HG03103 (cell line): ENCODE results near the gene SYT2.
"Not testable (repeated sequence)": the region's sequence is repeated elsewhere in the genome, so short reads cannot be mapped to it uniquely, and the experiment has no call there.

ENCODE experiments used
- ATAC-seq: cut with Tn5 transposase; IDR thresholded peaks from one replicate; pipeline ENCODE4 v1.9.1; 2021; ENCODE audit warnings: low read depth; ENCODE audit not compliant: unreplicated experiment

SYT2 gene

GRCh38 chr1:202600432-202601041 is 109.7 kb downstream of the SYT2 start:
- no peak for ATAC-seq

GRCh38 chr1:202599669-202600431 is 110.4 kb downstream of the SYT2 start:
- no peak for ATAC-seq

GRCh38 chr1:202597090-202597761 is 113.0 kb downstream of the SYT2 start:
- ATAC-seq, result no peak

GRCh38 chr1:202596638-202597037 is 113.6 kb downstream of the SYT2 start:
- no peak for ATAC-seq

- no peak for ATAC-seq
These were observed 116.4 kb downstream of the SYT2 start for GRCh38 chr1:202593845-202594244.

- ATAC-seq, result no peak
These were observed 118.1 kb downstream of the SYT2 start for GRCh38 chr1:202592146-202592545.

GRCh38 chr1:202591515-202591914 is 118.7 kb downstream of the SYT2 start:
- no peak for ATAC-seq

GRCh38 chr1:202590975-202591411 is 119.3 kb downstream of the SYT2 start:
- no peak for ATAC-seq

GRCh38 chr1:202590126-202590525 is 120.1 kb downstream of the SYT2 start:
- no peak for ATAC-seq

- no peak for ATAC-seq
These were observed 120.9 kb downstream of the SYT2 start for GRCh38 chr1:202589190-202589930.

GRCh38 chr1:202588503-202589189 is 121.6 kb downstream of the SYT2 start:
- no peak for ATAC-seq

GRCh38 chr1:202587859-202588485 is 122.3 kb downstream of the SYT2 start:
- no peak for ATAC-seq

- no peak for ATAC-seq
These were observed 123.4 kb downstream of the SYT2 start for GRCh38 chr1:202586871-202587270.

- ATAC-seq, result no peak
These were observed 124.0 kb downstream of the SYT2 start for GRCh38 chr1:202586018-202586821.

- no peak for ATAC-seq
These were observed 124.7 kb downstream of the SYT2 start for GRCh38 chr1:202585590-202585933.

- ATAC-seq, result no peak
These were observed 125.3 kb downstream of the SYT2 start for GRCh38 chr1:202584707-202585589.

GRCh38 chr1:202582350-202582749 is 127.9 kb downstream of the SYT2 start:
- not testable (repeated sequence) for ATAC-seq

- ATAC-seq, result no peak
These were observed 129.6 kb downstream of the SYT2 start for GRCh38 chr1:202580619-202581018.
